Measurements from ENCODE around the gene LDLRAD4.

DNA sequence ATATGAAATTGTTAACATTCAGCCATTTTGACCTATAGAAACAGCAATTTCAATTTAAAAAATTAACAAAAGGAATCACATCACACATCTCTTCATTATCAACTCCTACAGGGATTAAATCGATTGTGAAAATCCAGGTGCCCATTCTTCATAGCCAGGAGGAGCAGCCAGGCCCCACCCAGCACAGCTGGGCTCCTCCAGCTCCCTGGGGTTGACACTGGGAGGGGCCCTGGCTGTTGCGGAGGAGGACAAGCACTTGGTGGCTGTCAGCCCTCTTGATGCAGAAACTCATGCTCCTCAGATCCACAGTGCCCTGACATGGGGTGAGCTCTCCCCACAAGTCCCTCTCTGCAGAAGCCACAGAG, 408.0 kb downstream of the LDLRAD4 start:
- TF ChIP-seq, protein P1, sequence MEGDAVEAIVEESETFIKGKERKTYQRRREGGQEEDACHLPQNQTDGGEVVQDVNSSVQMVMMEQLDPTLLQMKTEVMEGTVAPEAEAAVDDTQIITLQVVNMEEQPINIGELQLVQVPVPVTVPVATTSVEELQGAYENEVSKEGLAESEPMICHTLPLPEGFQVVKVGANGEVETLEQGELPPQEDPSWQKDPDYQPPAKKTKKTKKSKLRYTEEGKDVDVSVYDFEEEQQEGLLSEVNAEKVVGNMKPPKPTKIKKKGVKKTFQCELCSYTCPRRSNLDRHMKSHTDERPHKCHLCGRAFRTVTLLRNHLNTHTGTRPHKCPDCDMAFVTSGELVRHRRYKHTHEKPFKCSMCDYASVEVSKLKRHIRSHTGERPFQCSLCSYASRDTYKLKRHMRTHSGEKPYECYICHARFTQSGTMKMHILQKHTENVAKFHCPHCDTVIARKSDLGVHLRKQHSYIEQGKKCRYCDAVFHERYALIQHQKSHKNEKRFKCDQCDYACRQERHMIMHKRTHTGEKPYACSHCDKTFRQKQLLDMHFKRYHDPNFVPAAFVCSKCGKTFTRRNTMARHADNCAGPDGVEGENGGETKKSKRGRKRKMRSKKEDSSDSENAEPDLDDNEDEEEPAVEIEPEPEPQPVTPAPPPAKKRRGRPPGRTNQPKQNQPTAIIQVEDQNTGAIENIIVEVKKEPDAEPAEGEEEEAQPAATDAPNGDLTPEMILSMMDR (IDR thresholded peaks at IDR 0.05): no peak
- no peak for TF ChIP-seq POLR2AphosphoS5 (IDR thresholded peaks at IDR 0.05)
- TF ChIP-seq POLR2A (IDR thresholded peaks at IDR 0.05): no peak

Measured in upper lobe of left lung (tissue), 4 donors.